ENCODE data around the gene SCARB1.

DNA sequence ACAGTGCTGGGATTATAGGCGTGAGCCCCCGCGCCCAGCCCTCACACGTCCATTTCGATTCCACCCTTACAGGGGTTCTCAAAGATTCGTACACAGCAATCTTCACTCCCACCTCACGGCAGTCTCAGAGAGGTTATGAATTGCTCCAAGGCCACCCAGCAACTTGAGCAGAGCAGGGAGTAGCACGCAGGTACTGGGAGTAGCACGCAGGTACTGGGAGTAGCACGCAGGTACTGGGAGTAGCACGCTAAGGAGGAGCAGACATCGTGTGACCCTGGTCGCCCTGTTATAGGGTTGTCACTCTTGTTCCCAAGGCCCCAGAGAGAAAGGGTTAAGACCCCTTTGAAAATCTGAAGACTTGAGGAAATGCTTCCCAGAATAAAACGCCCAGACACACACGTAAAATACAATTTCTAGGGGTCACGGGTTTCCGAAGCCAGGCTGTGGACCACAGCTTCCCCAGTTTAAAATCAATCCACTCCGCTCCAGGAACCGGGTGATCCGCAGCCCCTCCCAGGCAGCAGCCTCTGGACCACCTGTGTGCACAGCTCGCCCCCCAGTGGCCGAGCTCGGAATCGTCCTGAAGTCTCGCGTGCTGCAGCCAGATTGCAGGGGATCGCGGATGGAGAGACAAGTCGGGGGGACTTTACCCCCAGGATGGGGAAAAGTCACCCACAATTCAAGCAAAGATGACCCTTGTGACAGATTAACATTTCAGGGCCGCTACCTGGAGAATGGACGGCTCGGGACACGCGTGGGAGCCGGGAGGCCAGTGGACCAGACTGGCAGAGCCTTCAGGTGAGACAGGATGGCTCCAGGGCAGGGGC lies 92.0 kb downstream of the SCARB1 start:
- no peak for TF ChIP-seq TAF1 (IDR thresholded peaks at IDR 0.05; ENCODE audit: low read depth)
- no peak for TF ChIP-seq NFIC (IDR thresholded peaks at IDR 0.05)
- no peak for TF ChIP-seq CREB1 (IDR thresholded peaks at IDR 0.05; ENCODE audit: low read depth)
- no peak for TF ChIP-seq TCF12 (IDR thresholded peaks at IDR 0.05; ENCODE audit: low read depth)
- no peak for TF ChIP-seq USF1 (IDR thresholded peaks at IDR 0.05)
- TF ChIP-seq FOXM1 (IDR thresholded peaks at IDR 0.05; ENCODE audit: borderline replicate concordance, low read depth) = no peak
- no peak for TF ChIP-seq EP300 (IDR thresholded peaks at IDR 0.05; ENCODE audit: borderline replicate concordance)

All from Ishikawa (cell line).